GM19099 (cell line): ENCODE results near the gene GABRB2.

Experiments used
- POLR2A ChIP-seq: IDR thresholded peaks from 3 replicates; pipeline ENCODE4 v1.6.1; 2011; ENCODE audit warnings: low read depth; ENCODE audit not compliant: insufficient read length; ENCODE audit errors: extremely low read depth

The GABRB2 gene

DNA sequence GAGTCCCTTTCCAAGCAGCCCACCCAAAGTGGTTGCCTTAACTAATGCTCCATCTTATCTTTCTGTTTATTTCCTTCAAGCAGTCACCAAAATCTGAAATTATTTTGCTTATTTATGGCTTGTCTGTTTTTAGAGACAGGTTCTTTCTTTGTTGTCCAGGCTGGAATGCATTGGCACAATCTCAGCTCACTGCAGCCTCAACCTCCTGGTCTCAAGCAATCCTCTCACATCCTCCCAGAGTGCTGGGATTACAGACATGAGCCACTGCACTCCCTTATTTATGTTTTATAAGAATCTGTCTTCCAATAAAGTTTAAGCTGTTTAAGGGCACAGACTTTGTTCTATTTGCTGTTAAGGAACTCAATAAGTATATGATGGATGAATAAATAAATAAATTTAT, 133.7 kb downstream of the GABRB2 start:
- no peak for TF ChIP-seq POLR2A

DNA sequence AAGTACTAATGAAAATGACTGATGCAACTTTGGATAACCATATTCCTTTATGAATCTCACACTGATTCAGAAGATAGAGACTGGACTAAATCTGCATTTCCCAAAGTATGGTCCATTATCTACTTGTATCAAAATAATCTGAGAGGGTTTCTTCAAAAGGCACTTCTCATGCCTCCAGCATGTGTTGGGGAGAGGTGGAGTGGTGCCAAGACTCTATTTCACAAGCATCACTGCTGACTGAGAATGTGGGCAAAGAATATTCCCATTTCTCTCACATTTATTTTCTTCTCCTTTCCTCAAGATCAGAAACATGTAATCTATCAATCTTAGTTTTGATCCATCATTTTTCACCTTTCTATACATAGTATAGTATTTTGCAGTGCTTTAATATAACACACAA, 135.4 kb downstream of the GABRB2 start:
- TF ChIP-seq POLR2A = no peak

- TF ChIP-seq POLR2A = no peak
Measured at GRCh38 chr5:161410640-161411039, 135.9 kb downstream of the GABRB2 start.

- no peak for TF ChIP-seq POLR2A
Measured at GRCh38 chr5:161409471-161409870, 137.1 kb downstream of the GABRB2 start.

- no peak for TF ChIP-seq POLR2A
Measured at GRCh38 chr5:161406880-161407279, 139.6 kb downstream of the GABRB2 start.

DNA sequence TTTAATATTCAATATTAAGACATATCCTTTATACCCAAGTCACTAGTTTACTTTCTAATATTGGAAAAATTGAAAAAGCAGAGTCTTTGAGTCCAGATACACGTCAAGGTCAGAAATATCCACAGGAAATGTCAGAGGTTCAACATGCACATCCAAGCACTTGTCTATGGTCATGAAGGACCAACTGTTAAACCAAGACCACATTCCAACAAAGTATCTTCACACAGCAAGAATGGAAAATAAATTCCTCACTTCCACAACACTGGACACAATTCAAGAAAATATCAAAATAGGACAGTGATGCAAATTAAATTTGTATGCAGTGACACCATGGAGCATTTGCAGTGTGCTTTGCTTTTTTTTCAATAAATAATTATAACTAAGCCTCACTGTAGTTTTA, 142.5 kb downstream of the GABRB2 start:
- no peak for TF ChIP-seq POLR2A

DNA sequence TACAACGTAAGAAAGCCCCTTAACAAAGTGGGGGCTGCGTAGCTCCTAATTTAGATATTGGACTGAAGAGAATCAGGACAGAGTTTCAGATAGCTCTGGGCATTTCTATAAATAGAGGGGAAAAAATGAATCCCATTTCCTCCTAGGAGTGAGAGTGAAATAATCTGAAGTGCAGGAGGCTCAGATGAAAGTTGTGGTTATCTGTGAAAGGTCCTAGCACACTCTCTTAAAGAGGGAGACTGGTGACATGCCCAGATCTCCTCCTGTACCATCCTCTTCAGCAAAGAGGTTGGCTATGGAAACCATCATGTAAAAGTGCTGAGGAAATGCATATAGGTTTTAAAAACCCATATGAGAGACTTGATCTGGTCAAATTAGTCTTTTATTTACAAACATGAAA, 143.4 kb downstream of the GABRB2 start:
- TF ChIP-seq POLR2A = no peak

DNA sequence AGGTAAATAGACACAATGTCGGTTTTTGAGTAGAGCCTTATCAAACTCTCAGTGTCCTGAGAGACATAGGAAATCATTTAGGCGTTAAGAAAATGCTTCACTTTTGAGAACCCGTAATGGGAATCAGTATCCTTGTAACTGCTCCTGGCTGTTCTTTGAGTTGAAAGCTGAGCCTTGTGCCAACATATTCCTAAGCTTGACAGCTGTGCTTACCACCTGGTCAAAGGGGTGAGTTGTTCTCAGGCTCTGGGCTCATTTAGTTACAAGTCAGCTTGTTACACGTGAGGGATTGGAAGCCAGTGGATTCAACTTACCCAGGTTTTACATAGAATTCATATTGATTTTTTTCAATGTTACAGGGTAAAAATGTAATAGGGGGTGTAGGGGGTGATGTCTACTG, 145.9 kb downstream of the GABRB2 start:
- TF ChIP-seq POLR2A = no peak

GRCh38 chr5:161399996-161400562, 146.4 kb downstream of the GABRB2 start:
- TF ChIP-seq POLR2A = no peak

GRCh38 chr5:161397448-161397847, 149.1 kb downstream of the GABRB2 start:
- TF ChIP-seq POLR2A = no peak

- TF ChIP-seq POLR2A = no peak
Measured at GRCh38 chr5:161396171-161396570, 150.4 kb downstream of the GABRB2 start.

DNA sequence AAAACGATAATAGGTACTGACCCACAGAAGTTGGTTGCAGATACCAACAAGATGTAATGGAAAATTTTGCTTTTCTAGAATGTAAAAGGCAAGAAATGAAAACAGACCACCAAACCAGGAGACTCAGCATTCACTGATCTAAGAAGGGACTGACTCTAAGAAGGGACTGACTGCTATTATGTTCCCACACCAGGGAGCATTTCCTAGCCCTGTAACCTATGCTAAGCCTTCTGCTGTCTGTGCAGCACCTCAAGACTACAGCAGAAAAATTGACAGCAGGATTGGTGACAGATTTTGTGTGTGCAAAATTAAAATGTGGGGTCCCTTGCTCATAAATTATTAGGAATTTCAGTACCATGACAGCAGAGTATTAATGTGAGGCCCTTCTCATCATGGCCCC, 154.8 kb downstream of the GABRB2 start:
- no peak for TF ChIP-seq POLR2A

- TF ChIP-seq POLR2A = no peak
Measured at GRCh38 chr5:161391016-161391415, 155.5 kb downstream of the GABRB2 start.

DNA sequence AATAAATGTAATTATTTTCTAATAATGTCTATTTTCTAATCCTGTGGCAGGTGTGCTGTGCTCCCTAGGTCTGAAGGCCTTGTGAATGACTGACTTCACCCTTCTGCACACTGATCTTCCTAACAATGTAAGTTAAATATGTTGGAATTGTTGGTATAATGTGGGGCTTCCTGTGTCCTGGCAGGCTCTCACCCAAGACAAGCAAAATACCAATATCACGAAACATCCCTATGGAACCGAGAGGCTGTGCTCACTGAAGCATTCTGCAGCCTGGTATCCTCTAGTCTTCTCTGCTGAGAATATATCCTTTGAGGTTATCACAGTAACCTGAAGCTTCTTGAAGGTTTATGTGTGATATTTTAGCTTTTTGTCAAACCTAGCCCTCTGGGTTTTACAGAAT, 159.4 kb downstream of the GABRB2 start:
- no peak for TF ChIP-seq POLR2A

DNA sequence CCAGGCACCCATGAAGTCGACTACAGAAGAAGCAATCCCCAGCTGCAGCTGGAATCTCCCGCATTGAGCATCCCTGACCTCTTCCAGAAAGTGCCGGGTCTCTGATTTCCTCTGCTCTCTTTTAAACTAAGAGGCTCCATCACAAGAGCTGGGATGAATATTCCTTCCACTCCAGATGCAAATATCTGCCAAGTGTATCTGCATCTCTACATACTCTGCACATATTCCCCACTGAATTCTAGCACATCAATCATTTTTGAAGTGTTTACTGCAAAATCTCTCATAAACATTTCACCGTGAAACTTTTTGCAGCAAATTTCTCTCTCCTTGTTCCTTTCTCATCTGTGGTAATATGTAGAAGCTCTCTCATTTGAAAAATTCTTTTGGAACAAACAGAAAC, 161.5 kb downstream of the GABRB2 start:
- no peak for TF ChIP-seq POLR2A

- no peak for TF ChIP-seq POLR2A
Measured at GRCh38 chr5:161382685-161383084, 163.8 kb downstream of the GABRB2 start.

DNA sequence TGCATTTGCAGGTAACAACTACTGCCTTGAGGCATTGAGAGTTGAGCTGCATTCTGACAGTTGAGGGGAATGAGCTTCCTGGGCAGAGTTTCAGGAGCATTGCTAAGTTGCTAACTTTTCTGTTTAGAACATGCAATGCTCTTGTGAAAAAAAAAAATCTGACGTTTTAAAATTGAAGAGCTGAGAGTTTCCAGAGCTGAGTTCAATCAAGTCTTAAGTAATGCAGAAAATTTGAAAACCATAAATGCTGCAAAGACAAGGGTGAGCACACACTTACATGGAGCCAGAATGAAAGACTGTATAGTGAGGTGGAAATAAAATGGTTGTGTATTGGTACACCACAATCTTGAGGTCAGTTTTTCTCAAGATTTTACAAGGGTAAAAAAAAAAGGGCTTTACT, 166.0 kb downstream of the GABRB2 start:
- TF ChIP-seq POLR2A = no peak
